HepG2 (cell line): ENCODE data around the gene EXOSC9. TPM values are rescaled to one million over a fixed set of nuclear protein-coding genes. Genes with fewer than 3 reads are reported as not detected.

ENCODE experiments used
- ARID5B ChIP-seq: IDR thresholded peaks from 2 replicates; pipeline ENCODE4 v1.4.0; 2020; ENCODE audit warnings: mild to moderate bottlenecking, missing genetic modification reagents
- EP300 ChIP-seq, 3 experiments: sonication (generic) in 1 of 3; formaldehyde crosslinking in 1 of 3; IDR thresholded peaks; 2 replicates each; pipeline versions ENCODE4 v1.5.1 to v1.6.1; 2011 to 2020; ENCODE audit warnings: low read depth in 2 of 3, low read length in 2 of 3, borderline replicate concordance in 1 of 3, improper control_type of control experiment in 1 of 3, mild to moderate bottlenecking in 1 of 3, missing genetic modification reagents in 1 of 3, moderate library complexity in 1 of 3
- ETV5 ChIP-seq: IDR thresholded peaks from 2 replicates; pipeline ENCODE4 v1.6.1; 2018; ENCODE audit warnings: missing biosample characterization, missing genetic modification reagents, inconsistent platforms, borderline replicate concordance
- MEF2D ChIP-seq: sonication (generic); formaldehyde crosslinking; IDR thresholded peaks from 2 replicates; pipeline ENCODE4 v1.5.1; 2020; ENCODE audit warnings: mild to moderate bottlenecking, missing genetic modification reagents
- NCOA5 ChIP-seq: sonication (generic); formaldehyde crosslinking; IDR thresholded peaks from 2 replicates; pipeline ENCODE4 v1.4.0; 2020; ENCODE audit warnings: missing genetic modification reagents
- PAXIP1 ChIP-seq: sonication (generic); formaldehyde crosslinking; conservative IDR thresholded peaks from 2 replicates; pipeline ENCODE4 v1.4.0; 2020; ENCODE audit warnings: mild to moderate bottlenecking, missing genetic modification reagents, moderate library complexity
- RBM39 ChIP-seq: fragments of 200-400 bp; formaldehyde crosslinking; IDR thresholded peaks from one replicate; pipeline ENCODE4 v1.6.1; 2018; ENCODE audit warnings: antibody characterized with exemption, mild to moderate bottlenecking, low read depth, low read length; ENCODE audit not compliant: poor library complexity, severe bottlenecking
- REST ChIP-seq, 2 experiments: IDR thresholded peaks; 2 replicates each; pipeline ENCODE4 v1.6.1; 2011 to 2012; ENCODE audit warnings: low read length in 2 of 2, borderline replicate concordance in 1 of 2, low read depth in 1 of 2, mild to moderate bottlenecking in 1 of 2, moderate library complexity in 1 of 2
- RXRB ChIP-seq: IDR thresholded peaks from 2 replicates; pipeline ENCODE4 v1.6.1; 2016; ENCODE audit warnings: borderline replicate concordance, missing genetic modification reagents, missing compliant biosample characterization
- ZBTB10 ChIP-seq: sonication (generic); formaldehyde crosslinking; IDR thresholded peaks from 2 replicates; pipeline ENCODE4 v1.4.0; 2020; ENCODE audit warnings: missing genetic modification reagents, borderline replicate concordance
- ZC3H13 ChIP-seq: sonication (generic); formaldehyde crosslinking; IDR thresholded peaks from 2 replicates; pipeline ENCODE4 v1.8.1; 2023; ENCODE audit warnings: mild to moderate bottlenecking, missing genetic modification reagents, moderate library complexity
- ZNF10 ChIP-seq: sonication (generic); formaldehyde crosslinking; IDR thresholded peaks from 2 replicates; pipeline ENCODE4 v1.4.0; 2020; ENCODE audit warnings: mild to moderate bottlenecking, low read depth, missing genetic modification reagents, borderline replicate concordance
- polyA plus RNA-seq, 8 experiments: library from polyadenylated mRNA; depleted of rRNA in 3 of 8; stranded (reverse) in 7 of 8; unstranded in 1 of 8; fragments of >200 nt; fragmentation: Illumina TruSeq in 4 of 8; extraction: Trizol in 4 of 8; gene quantifications; 2 replicates each; pipeline versions ENCODE4 v1.2.1 to v1.2.3, GENCODE V29; 2011 to 2016; ENCODE audit warnings: low read depth in 4 of 8, missing spikeins in 1 of 8, mixed read lengths in 1 of 8; ENCODE audit not compliant: insufficient read depth in 1 of 8
- total RNA-seq, 5 experiments: library from RNA; depleted of rRNA; stranded (reverse); fragments of >200 nt; fragmentation: Illumina TruSeq; extraction: Trizol; gene quantifications; 2 replicates each; pipeline ENCODE4 v1.2.3, GENCODE V29; 2016; ENCODE audit warnings: low read depth in 1 of 5

Gene EXOSC9
- total and polyA plus RNA-seq, 2 of the 13 experiments (the other 11 are each of a cell fraction or from before 2014, with no cell fraction given) = 26.0 to 48.0 TPM

- TF ChIP-seq REST (IDR thresholded peaks at IDR 0.05; ENCODE audit: borderline replicate concordance in 1 of 2, low read depth in 1 of 2, low read length in 2 of 2) (peak in 1 of 2 experiments; percentile 28; a peak in 1 of 4 replicates), ZNF10 (no peak), PAXIP1 (0 out of 2 replicates have a peak, but pooled peaks have one; percentile 28), EP300 (IDR thresholded peaks at IDR 0.05; ENCODE audit: low read depth in 2 of 2, low read length in 2 of 2) (no peak; a peak in 1 of 4 replicates), EP300 (CRISPR knock-in tag; IDR thresholded peaks at IDR 0.05; ENCODE audit: borderline replicate concordance) (peak; percentile 36; the same call in 1 of the 2 replicates), ZBTB10 (0 out of 2 replicates have a peak, but pooled peaks have one; percentile 30), RBM39 (no peak), ARID5B (CRISPR knock-in tag) (peak; percentile 46; the same call in 1 of the 2 replicates), ZC3H13 (peak; percentile 87), NCOA5 (no peak), RXRB (peak; percentile 60), ETV5 (CRISPR knock-in tag) (peak; percentile 39; the same call in 1 of the 2 replicates), MEF2D (CRISPR knock-in tag) (peak; percentile 76)
Observed at GRCh38 chr4:121800961-121801714, at the start of gene EXOSC9 (continued).
